Right lobe of liver (tissue), 4 donors: ENCODE measurements around the gene OOSP2.

ENCODE experiments used
- POLR2A ChIP-seq: fragments of 450-650 bp; IDR thresholded peaks from one replicate; pipeline ENCODE4 v1.6.1; 2017; ENCODE audit warnings: antibody characterized with exemption, mild to moderate bottlenecking
- TF ChIP-seq, protein P1 (sequence below), 4 donors: fragments of 200-600 bp in 3 of 4; fragments of 450-650 bp in 1 of 4; IDR thresholded peaks; one replicate each; pipeline versions ENCODE4 v1.5.1 to v1.8.0; 2016 to 2022; ENCODE audit warnings: antibody characterized with exemption in 4 of 4, mild to moderate bottlenecking in 2 of 4
- donor health status: DM: no; HTN: no; CAD: no.
- donor health status: DM: no; HTN: no; CAD: no.
- donor health status: DM: no; HTN: yes; CAD: no.

GRCh38 chr11:60016881-60017280 lies 23.3 kb upstream of the OOSP2 start, which contains the start of gene OOSP4B:
- no peak for TF ChIP-seq POLR2A
- TF ChIP-seq, protein P1, sequence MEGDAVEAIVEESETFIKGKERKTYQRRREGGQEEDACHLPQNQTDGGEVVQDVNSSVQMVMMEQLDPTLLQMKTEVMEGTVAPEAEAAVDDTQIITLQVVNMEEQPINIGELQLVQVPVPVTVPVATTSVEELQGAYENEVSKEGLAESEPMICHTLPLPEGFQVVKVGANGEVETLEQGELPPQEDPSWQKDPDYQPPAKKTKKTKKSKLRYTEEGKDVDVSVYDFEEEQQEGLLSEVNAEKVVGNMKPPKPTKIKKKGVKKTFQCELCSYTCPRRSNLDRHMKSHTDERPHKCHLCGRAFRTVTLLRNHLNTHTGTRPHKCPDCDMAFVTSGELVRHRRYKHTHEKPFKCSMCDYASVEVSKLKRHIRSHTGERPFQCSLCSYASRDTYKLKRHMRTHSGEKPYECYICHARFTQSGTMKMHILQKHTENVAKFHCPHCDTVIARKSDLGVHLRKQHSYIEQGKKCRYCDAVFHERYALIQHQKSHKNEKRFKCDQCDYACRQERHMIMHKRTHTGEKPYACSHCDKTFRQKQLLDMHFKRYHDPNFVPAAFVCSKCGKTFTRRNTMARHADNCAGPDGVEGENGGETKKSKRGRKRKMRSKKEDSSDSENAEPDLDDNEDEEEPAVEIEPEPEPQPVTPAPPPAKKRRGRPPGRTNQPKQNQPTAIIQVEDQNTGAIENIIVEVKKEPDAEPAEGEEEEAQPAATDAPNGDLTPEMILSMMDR (IDR thresholded peaks at IDR 0.05), result no peak
